OCI-LY7 (cell line): ENCODE measurements around the gene CTNNBIP1. TPM values are rescaled to one million over a fixed set of nuclear protein-coding genes. Genes with fewer than 3 reads are reported as not detected.

Source experiments
- BruUV-seq: library from RNA; stranded (reverse); fragments of 400-500 nt; replicated peaks from 2 replicates; lab custom pipeline; 2021; lab: Mats Ljungman, UMichigan
- CTCF ChIA-PET: fragments of 300-600 bp; sonication (Branson Sonifier 250); formaldehyde crosslinking; loops from one replicate; lab custom pipeline; 2022; ENCODE audit warnings: antibody characterized with exemption; ENCODE audit not compliant: unreplicated experiment; lab: Charles Lee
- POLR2A ChIA-PET: fragments of 300-600 bp; sonication (Branson Sonifier 250); formaldehyde crosslinking; loops from one replicate; lab custom pipeline; 2022; ENCODE audit warnings: antibody characterized with exemption; lab: Charles Lee
- DNase-seq: peaks from one replicate; pipeline ENCODE4 v3.0.0-alpha.2; 2015; ENCODE audit warnings: low spot score
- H2AFZ ChIP-seq: fragments of 200-600 bp; sonication (generic), shearing (Covaris generic); 2 replicates; pipeline ENCODE4 v1.6.1; 2014; ENCODE audit warnings: mild to moderate bottlenecking, antibody characterized with exemption, low read length, moderate library complexity
- H3K27ac ChIP-seq: fragments of 200-600 bp; sonication (generic); 2 replicates; pipeline ENCODE4 v1.5.1; 2014; ENCODE audit warnings: mixed run types, low read depth, mild to moderate bottlenecking, moderate library complexity, low read length, inconsistent platforms; ENCODE audit not compliant: poor library complexity, severe bottlenecking
- H3K36me3 ChIP-seq: fragments of 200-600 bp; sonication (generic); 2 replicates; pipeline ENCODE4 v1.6.1; 2014; ENCODE audit warnings: mild to moderate bottlenecking, antibody characterized with exemption, low read length, moderate library complexity, mixed read lengths; ENCODE audit not compliant: insufficient read depth
- H3K4me1 ChIP-seq: fragments of 200-600 bp; sonication (generic); 2 replicates; pipeline ENCODE4 v1.5.1; 2014; ENCODE audit warnings: mild to moderate bottlenecking, low read length; ENCODE audit not compliant: insufficient read depth, poor library complexity, severe bottlenecking
- H3K4me2 ChIP-seq: fragments of 200-600 bp; sonication (generic); 2 replicates; pipeline ENCODE4 v1.6.1; 2014; ENCODE audit warnings: mild to moderate bottlenecking, low read length
- H3K4me3 ChIP-seq: fragments of 200-600 bp; sonication (generic); 2 replicates; pipeline ENCODE4 v1.5.1; 2014; ENCODE audit warnings: mild to moderate bottlenecking, low read depth, low read length; ENCODE audit not compliant: poor library complexity, severe bottlenecking
- H3K79me2 ChIP-seq: fragments of 200-600 bp; sonication (generic); 2 replicates; pipeline ENCODE4 v1.6.1; 2016; ENCODE audit warnings: low read depth, mild to moderate bottlenecking, low read length, moderate library complexity, mixed read lengths; ENCODE audit not compliant: insufficient read depth
- H3K9me2 ChIP-seq: fragments of 200-600 bp; sonication (generic); 2 replicates; pipeline ENCODE4 v1.6.1; 2016; ENCODE audit warnings: mild to moderate bottlenecking, low read length, mixed read lengths; ENCODE audit not compliant: insufficient read depth
- H3K9me3 ChIP-seq: fragments of 200-600 bp; sonication (generic); 2 replicates; pipeline ENCODE4 v1.6.1; 2014; ENCODE audit warnings: mild to moderate bottlenecking, mixed run types, low read length, mixed read lengths
- H4K20me1 ChIP-seq: fragments of 200-600 bp; sonication (generic); 2 replicates; pipeline ENCODE4 v1.6.1; 2014; ENCODE audit warnings: mild to moderate bottlenecking, antibody characterized with exemption, low read length, moderate library complexity, mixed read lengths; ENCODE audit not compliant: insufficient read depth
- EZH2phosphoT487 ChIP-seq: fragments of 200-600 bp; sonication (generic); IDR thresholded peaks from 2 replicates; pipeline ENCODE4 v1.6.1; 2018; ENCODE audit warnings: low read depth, borderline replicate concordance, mild to moderate bottlenecking, mixed run types, antibody characterized with exemption, low read length, moderate library complexity, mixed read lengths
- intact Hi-C: fragments of 100-400 bp; cut with micrococcal nuclease; formaldehyde crosslinking; loops from one replicate; pipeline ENCODE4 v1.10.0; 2022; ENCODE audit not compliant: unreplicated experiment
- total RNA-seq, 2 experiments: library from RNA; depleted of rRNA in 1 of 2; stranded (reverse); fragments of >200 nt in 1 of 2; shearing (Covaris generic) in 1 of 2; gene quantifications; 2 replicates each; pipeline ENCODE4 v1.2.3, GENCODE V29; 2014 to 2022
- TF ChIP-seq, protein P1 (sequence below): fragments of 200-600 bp; sonication (generic); conservative IDR thresholded peaks from 2 replicates; pipeline ENCODE4 v1.5.1; 2014; ENCODE audit warnings: mild to moderate bottlenecking, antibody characterized with exemption, low read length, moderate library complexity, mixed read lengths

The CTNNBIP1 gene
- total RNA-seq, 2 experiments from 2014 or later, result 14.7 to 17.4 TPM

DNA sequence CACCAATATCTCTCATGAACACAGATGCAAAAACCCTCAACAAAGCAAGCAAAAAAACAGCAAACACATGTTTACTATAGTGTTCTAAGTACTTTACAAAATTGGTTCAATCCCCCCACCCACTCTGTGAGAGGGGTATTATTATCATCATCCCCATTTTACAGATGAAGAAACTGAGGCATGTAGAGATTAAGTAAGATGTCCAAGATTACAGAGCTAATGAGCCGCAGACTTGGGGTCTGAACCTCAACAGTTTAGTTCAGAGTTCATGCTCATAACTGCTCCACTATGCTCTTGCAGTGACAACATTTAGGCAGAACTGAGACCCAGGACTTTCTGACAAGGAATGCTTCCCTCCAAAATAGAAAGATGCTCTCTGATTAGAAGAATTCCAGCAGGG lies 108.2 kb downstream of the CTNNBIP1 start:
- intact Hi-C loops, result no loop called here

More for the DNA sequence above, 108.2 kb downstream of the CTNNBIP1 start:
- BruUV-seq, result no TSS peak
- no peak overlapping the region for H3K4me3 ChIP-seq
- POLR2A ChIA-PET, result interaction anchor here (0.7 to 1.9 kb wide), 4 partner anchors 11 to 49 kb away, joined by 3 to 6 read pairs (median 4); no protein-coding TSS in a partner anchor
- CTCF ChIA-PET, result no interaction called here
- H3K9me2 ChIP-seq, result no peaks in the 10 kb centered on the region
- H3K79me2 ChIP-seq, result peaks cover 100% of the 10 kb centered on the region
- TF ChIP-seq, protein P1, sequence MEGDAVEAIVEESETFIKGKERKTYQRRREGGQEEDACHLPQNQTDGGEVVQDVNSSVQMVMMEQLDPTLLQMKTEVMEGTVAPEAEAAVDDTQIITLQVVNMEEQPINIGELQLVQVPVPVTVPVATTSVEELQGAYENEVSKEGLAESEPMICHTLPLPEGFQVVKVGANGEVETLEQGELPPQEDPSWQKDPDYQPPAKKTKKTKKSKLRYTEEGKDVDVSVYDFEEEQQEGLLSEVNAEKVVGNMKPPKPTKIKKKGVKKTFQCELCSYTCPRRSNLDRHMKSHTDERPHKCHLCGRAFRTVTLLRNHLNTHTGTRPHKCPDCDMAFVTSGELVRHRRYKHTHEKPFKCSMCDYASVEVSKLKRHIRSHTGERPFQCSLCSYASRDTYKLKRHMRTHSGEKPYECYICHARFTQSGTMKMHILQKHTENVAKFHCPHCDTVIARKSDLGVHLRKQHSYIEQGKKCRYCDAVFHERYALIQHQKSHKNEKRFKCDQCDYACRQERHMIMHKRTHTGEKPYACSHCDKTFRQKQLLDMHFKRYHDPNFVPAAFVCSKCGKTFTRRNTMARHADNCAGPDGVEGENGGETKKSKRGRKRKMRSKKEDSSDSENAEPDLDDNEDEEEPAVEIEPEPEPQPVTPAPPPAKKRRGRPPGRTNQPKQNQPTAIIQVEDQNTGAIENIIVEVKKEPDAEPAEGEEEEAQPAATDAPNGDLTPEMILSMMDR, result no peak
- no peak for TF ChIP-seq EZH2phosphoT487
- peaks cover 23% of the 10 kb centered on the region for H3K36me3 ChIP-seq
- no peak overlapping the region for H3K27ac ChIP-seq
- 0 out of 2 replicates have a peak, but pooled peaks cover 5% of the 10 kb centered on the region for H4K20me1 ChIP-seq
- no peak for DNase-seq
- H3K4me2 ChIP-seq, result no peak overlapping the region
- no peaks in the 10 kb centered on the region for H3K9me3 ChIP-seq
- no peak overlapping the region for H2AFZ ChIP-seq
- peaks cover 33% of the 10 kb centered on the region for H3K4me1 ChIP-seq

Other genes with a start within 250 kb of the CTNNBIP1 start
- 49.4 and 58.6 TPM in 2 replicates for gene CLSTN1, start 86.3 kb downstream of the CTNNBIP1 start, total RNA-seq (2014; rRNA removed; shearing (Covaris generic))
- 124 and 141 TPM in 2 replicates for gene CLSTN1, start 86.3 kb downstream of the CTNNBIP1 start, total RNA-seq (2022)
- 19.1 and 29.3 TPM in 2 replicates for gene LZIC, start 33.1 kb upstream of the CTNNBIP1 start, total RNA-seq (2014; rRNA removed; shearing (Covaris generic))
- gene LZIC, start 33.1 kb upstream of the CTNNBIP1 start, total RNA-seq (2022), result 28.1 and 31.4 TPM in 2 replicates
- gene NMNAT1, start 33.2 kb upstream of the CTNNBIP1 start, total RNA-seq (2014; rRNA removed; shearing (Covaris generic)), result 3.8 and 5.4 TPM in 2 replicates
- 6.5 and 7.0 TPM in 2 replicates for gene NMNAT1, start 33.2 kb upstream of the CTNNBIP1 start, total RNA-seq (2022)
- gene RBP7, start 87.0 kb upstream of the CTNNBIP1 start, total RNA-seq (2014; rRNA removed; shearing (Covaris generic)), result not detected in 2 replicates
- not detected in 2 replicates for gene RBP7, start 87.0 kb upstream of the CTNNBIP1 start, total RNA-seq (2022)
- gene UBE4B, start 122.7 kb upstream of the CTNNBIP1 start, total RNA-seq (2014; rRNA removed; shearing (Covaris generic)), result 19.7 and 21.5 TPM in 2 replicates
- gene UBE4B, start 122.7 kb upstream of the CTNNBIP1 start, total RNA-seq (2022), result 40.7 and 40.9 TPM in 2 replicates